IMR-90 (cell line): ENCODE measurements around the gene NR4A1. TPM values are rescaled to one million over a fixed set of nuclear protein-coding genes. Genes with fewer than 3 reads are reported as not detected.

ENCODE experiments used
- ATAC-seq: fragments of 200-7000 bp; cut with Tn5 transposase; 2 replicates; pipeline ENCODE4 v1.9.1; 2020; ENCODE audit warnings: low read depth, mild to moderate bottlenecking, moderate library complexity
- BruUV-seq: library from RNA; stranded (reverse); fragments of 400-500 nt; replicated peaks from 2 replicates; lab custom pipeline; 2021; lab: Mats Ljungman, UMichigan
- CTCF ChIA-PET: fragments of 300-600 bp; formaldehyde crosslinking; extraction: SDS; loops from one replicate; lab custom pipeline; 2021; ENCODE audit warnings: antibody characterized with exemption; lab: Yijun Ruan, JAX
- POLR2A ChIA-PET: fragments of 300-600 bp; sonication (Branson Sonifier 250); formaldehyde crosslinking; loops from one replicate; lab custom pipeline; 2022; ENCODE audit warnings: antibody characterized with exemption; ENCODE audit not compliant: unreplicated experiment; lab: Charles Lee
- DNase-seq: peaks from one replicate; pipeline ENCODE4 v3.0.0; 2013
- H2AFZ ChIP-seq: replicated peaks from 2 replicates; pipeline ENCODE3; 2013; ENCODE audit warnings: low read length, mild to moderate bottlenecking; ENCODE audit not compliant: poor library complexity
- H2AK5ac ChIP-seq: 2 replicates; pipeline ENCODE4 v1.6.1; 2013; ENCODE audit warnings: low read depth, low read length, inconsistent platforms
- H2AK9ac ChIP-seq: replicated peaks from 2 replicates; pipeline ENCODE3; 2013; ENCODE audit warnings: mild to moderate bottlenecking, low read depth, low read length, moderate library complexity; ENCODE audit not compliant: poor library complexity
- H2BK120ac ChIP-seq: 2 replicates; pipeline ENCODE4 v1.6.1; 2013; ENCODE audit warnings: low read depth, low read length, inconsistent platforms
- H2BK15ac ChIP-seq: 3 replicates; pipeline ENCODE4 v1.6.1; 2013; ENCODE audit warnings: low read depth, low read length, inconsistent platforms
- H2BK20ac ChIP-seq: 2 replicates; pipeline ENCODE4 v1.6.1; 2013; ENCODE audit warnings: low read depth, mild to moderate bottlenecking, inconsistent platforms, low read length, moderate library complexity
- H2BK5ac ChIP-seq: 2 replicates; pipeline ENCODE4 v1.6.1; 2013; ENCODE audit warnings: mild to moderate bottlenecking, low read depth, low read length, inconsistent platforms; ENCODE audit not compliant: poor library complexity, severe bottlenecking
- H3K14ac ChIP-seq: replicated peaks from 2 replicates; pipeline ENCODE4 v1.6.1; 2013; ENCODE audit warnings: low read depth, low read length, inconsistent platforms
- H3K18ac ChIP-seq: 2 replicates; pipeline ENCODE4 v1.6.1; 2013; ENCODE audit warnings: low read depth, low read length, control low read depth
- H3K23ac ChIP-seq: 2 replicates; pipeline ENCODE4 v1.6.1; 2013; ENCODE audit warnings: low read depth, low read length, inconsistent platforms
- H3K27ac ChIP-seq: 2 replicates; pipeline ENCODE4 v1.5.1; 2013; ENCODE audit warnings: mild to moderate bottlenecking, control low read depth, low read length; ENCODE audit not compliant: insufficient read depth
- H3K27me3 ChIP-seq: 2 replicates; pipeline ENCODE4 v1.6.1; 2013; ENCODE audit warnings: low read length; ENCODE audit not compliant: control insufficient read depth, insufficient read depth
- H3K36me3 ChIP-seq: 2 replicates; pipeline ENCODE4 v1.6.1; 2013; ENCODE audit warnings: low read length, mixed read lengths; ENCODE audit not compliant: control insufficient read depth, insufficient read depth
- H3K4ac ChIP-seq: 2 replicates; pipeline ENCODE4 v1.6.1; 2013; ENCODE audit warnings: low read depth, low read length, inconsistent platforms
- H3K4me1 ChIP-seq: 2 replicates; pipeline ENCODE4 v1.6.1; 2013; ENCODE audit warnings: low read length, mixed read lengths; ENCODE audit not compliant: control insufficient read depth, insufficient read depth
- H3K4me2 ChIP-seq: 2 replicates; pipeline ENCODE4 v1.6.1; 2013; ENCODE audit warnings: low read depth, mild to moderate bottlenecking, control low read depth, low read length, moderate library complexity
- H3K4me3 ChIP-seq: 2 replicates; pipeline ENCODE4 v1.5.1; 2013; ENCODE audit warnings: low read depth, mild to moderate bottlenecking, control low read depth, low read length, moderate library complexity; ENCODE audit not compliant: insufficient read depth
- H3K56ac ChIP-seq: 2 replicates; pipeline ENCODE4 v1.6.1; 2013; ENCODE audit warnings: low read length, inconsistent platforms; ENCODE audit not compliant: insufficient read depth; ENCODE audit errors: extremely low read depth
- H3K79me1 ChIP-seq, 2 experiments: 2 replicates each; pipeline ENCODE4 v1.6.1; 2013; ENCODE audit warnings: low read length in 2 of 2, inconsistent platforms in 1 of 2, low read depth in 1 of 2
- H3K9ac ChIP-seq: 2 replicates; pipeline ENCODE4 v1.6.1; 2013; ENCODE audit warnings: low read depth, low read length, control low read depth
- H3K9me1 ChIP-seq: 2 replicates; pipeline ENCODE4 v1.6.1; 2013; ENCODE audit warnings: low read length, inconsistent platforms; ENCODE audit not compliant: insufficient read depth
- H3K9me3 ChIP-seq: 2 replicates; pipeline ENCODE4 v1.6.1; 2013; ENCODE audit warnings: low read length; ENCODE audit not compliant: control insufficient read depth, insufficient read depth
- H4K20me1 ChIP-seq: 2 replicates; pipeline ENCODE4 v1.6.1; 2013; ENCODE audit warnings: low read length, inconsistent platforms; ENCODE audit not compliant: insufficient read depth
- H4K5ac ChIP-seq: 2 replicates; pipeline ENCODE4 v1.6.1; 2013; ENCODE audit warnings: mild to moderate bottlenecking, low read depth, low read length, control low read depth
- H4K8ac ChIP-seq, 2 experiments: 2 replicates each; pipeline ENCODE4 v1.6.1; 2013; ENCODE audit warnings: low read depth in 2 of 2, low read length in 2 of 2, control low read depth in 1 of 2, inconsistent platforms in 1 of 2
- H4K91ac ChIP-seq: 2 replicates; pipeline ENCODE4 v1.6.1; 2013; ENCODE audit warnings: low read depth, low read length, inconsistent platforms; ENCODE audit not compliant: insufficient read depth
- BHLHE40 ChIP-seq: fragments of 150-350 bp; IDR thresholded peaks from 2 replicates; pipeline ENCODE4 v1.6.1; 2016; ENCODE audit warnings: mild to moderate bottlenecking, low read depth, low read length
- CEBPB ChIP-seq: IDR thresholded peaks from 2 replicates; pipeline ENCODE4 v1.6.1; 2012; ENCODE audit warnings: low read depth, low read length, improper control_type of control experiment
- MAZ ChIP-seq: IDR thresholded peaks from 2 replicates; pipeline ENCODE4 v1.6.1; 2012; ENCODE audit warnings: low read depth, mild to moderate bottlenecking, low read length, improper control_type of control experiment, moderate library complexity, borderline replicate concordance
- NFE2L2 ChIP-seq: fragments of 150-350 bp; IDR thresholded peaks from 2 replicates; pipeline ENCODE4 v1.6.1; 2016; ENCODE audit warnings: low read depth, mild to moderate bottlenecking, low read length
- RAD21 ChIP-seq: IDR thresholded peaks from 2 replicates; pipeline ENCODE4 v1.6.1; 2012; ENCODE audit warnings: low read length, improper control_type of control experiment
- RCOR1 ChIP-seq: IDR thresholded peaks from 2 replicates; pipeline ENCODE4 v1.6.1; 2012; ENCODE audit warnings: mild to moderate bottlenecking, low read length, improper control_type of control experiment; ENCODE audit not compliant: insufficient replicate concordance
- USF2 ChIP-seq: fragments of 150-350 bp; IDR thresholded peaks from 2 replicates; pipeline ENCODE4 v1.6.1; 2017; ENCODE audit warnings: mild to moderate bottlenecking, antibody characterized with exemption, low read length, low read depth
- WGBS, 2 experiments: methylation state at CpG; one replicate each; pipeline versions ENCODE4 v1.1.5 to v1.1.7; 2013; ENCODE audit warnings: missing lambda C conversion rate in 2 of 2; ENCODE audit not compliant: insufficient read length in 1 of 2; ENCODE audit errors: extremely low coverage in 2 of 2; 5-methylcytosine and 5-hydroxymethylcytosine counted together
- dilution Hi-C: fragments of 300-500 bp; cut with HindIII; formaldehyde crosslinking; loops from one replicate; pipeline ENCODE4 v1.14.3; 2018; ENCODE audit warnings: low sequenced_read_pairs; ENCODE audit not compliant: unreplicated experiment
- in situ Hi-C: fragments of 300-500 bp; cut with MboI; formaldehyde crosslinking; loops from 3 replicates; pipeline ENCODE4 v1.14.3; 2019; ENCODE audit warnings: low sequenced_read_pairs, inconsistent platforms, mixed read lengths
- intact Hi-C: fragments of 100-400 bp; cut with micrococcal nuclease; formaldehyde crosslinking; loops from 2 replicates; pipeline ENCODE4 v1.10.0; 2022
- polyA plus RNA-seq, 3 experiments: library from polyadenylated mRNA; depleted of rRNA; stranded (reverse); fragments of >200 nt; gene quantifications; 2 replicates each; pipeline ENCODE4 v1.2.3, GENCODE V29; 2012; ENCODE audit warnings: low replicate concordance in 1 of 3
- total RNA-seq: library from RNA; depleted of rRNA; stranded (reverse); fragments of >200 nt; gene quantifications from 2 replicates; pipeline ENCODE4 v1.2.3, GENCODE V29; 2012

Gene NR4A1
- total and polyA plus RNA-seq, 2 of the 4 experiments (the other 2 are of a cell fraction): 6.6 to 34.1 TPM

DNA sequence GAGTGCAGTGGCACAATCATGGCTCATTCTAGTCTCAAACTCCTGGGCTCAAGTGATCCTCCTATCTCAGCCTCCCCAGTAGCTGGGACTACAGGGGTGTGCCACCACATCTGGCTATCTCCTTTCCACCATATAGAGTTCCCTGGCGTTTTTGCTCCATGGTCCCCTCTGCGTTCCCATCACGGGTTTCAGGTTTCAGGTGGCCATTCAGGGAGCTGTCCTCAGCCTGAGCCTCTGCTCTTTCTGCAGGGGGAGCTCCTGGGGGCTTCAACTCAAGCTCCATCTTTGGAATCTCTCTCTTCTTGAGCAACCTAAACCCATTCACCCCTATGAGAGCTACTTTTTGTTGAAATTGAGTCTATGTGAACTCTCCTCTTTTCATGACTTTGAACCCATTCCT is 39.8 kb downstream of the NR4A1 start:
- no peak overlapping the region for H3K56ac ChIP-seq
- no TSS peak for BruUV-seq
- H2BK20ac ChIP-seq: no peak overlapping the region
- dilution Hi-C loops (no loop called here), in situ Hi-C loops (no loop called here), intact Hi-C loops (loop anchor here (1.0 kb wide), 1 partner anchor 46 kb away; no protein-coding TSS in a partner anchor)
- no peak overlapping the region for H3K4me3 ChIP-seq
- H2BK15ac ChIP-seq: no peak overlapping the region
- H3K9ac ChIP-seq: no peak overlapping the region
- 36% methylated on average over 3 of the region's 3 CpGs; no CpG with 5 or more reads in 1 of the 2 experiments for WGBS, 2 experiments
- H3K79me1 ChIP-seq: no peaks in the 10 kb centered on the region
- TF ChIP-seq CEBPB: no peak
- TF ChIP-seq BHLHE40: no peak
- no peak for TF ChIP-seq NFE2L2
- TF ChIP-seq RAD21: no peak
- TF ChIP-seq USF2: no peak
- no peak for TF ChIP-seq MAZ
- no peak for TF ChIP-seq RCOR1
- no peak overlapping the region for H3K18ac ChIP-seq
- no peaks in the 10 kb centered on the region for H3K4me1 ChIP-seq
- DNase-seq: no peak
- H4K91ac ChIP-seq: no peak overlapping the region
- peaks cover 28% of the 10 kb centered on the region for H3K27me3 ChIP-seq
- H4K20me1 ChIP-seq: no peaks in the 10 kb centered on the region
- no peaks in the 10 kb centered on the region for H3K9me1 ChIP-seq
- ChIA-PET CTCF (interaction anchor here (1.3 kb wide), 1 partner anchor 66 kb away, joined by 4 read pairs; no protein-coding TSS in a partner anchor), POLR2A (interaction anchor here (0.7 kb wide), 1 partner anchor 520 kb away, joined by 3 read pairs; no protein-coding TSS in a partner anchor)
- H4K8ac ChIP-seq: no peak overlapping the region
- no peaks in the 10 kb centered on the region for H3K36me3 ChIP-seq
- H3K27ac ChIP-seq: no peak overlapping the region
- H4K5ac ChIP-seq: no peak overlapping the region
- H2BK120ac ChIP-seq: no peak overlapping the region
- H2BK5ac ChIP-seq: no peak overlapping the region
- H2AFZ ChIP-seq: no peak overlapping the region
- no peak overlapping the region for H3K4me2 ChIP-seq
- H3K23ac ChIP-seq: no peak overlapping the region
- H3K4ac ChIP-seq: no peak overlapping the region
- no peaks in the 10 kb centered on the region for H3K9me3 ChIP-seq
- H2AK9ac ChIP-seq: no peak overlapping the region
- H2AK5ac ChIP-seq: no peak overlapping the region
- ATAC-seq: no peak
- H3K14ac ChIP-seq: no peak overlapping the region
